HG03095 (cell line): ENCODE results near the gene PLIN4.
"Not testable (repeated sequence)": the region's sequence is repeated elsewhere in the genome, so short reads cannot be mapped to it uniquely, and the experiment has no call there.

Experiments used
- ATAC-seq: cut with Tn5 transposase; IDR thresholded peaks from one replicate; pipeline ENCODE4 v1.9.1; 2021; ENCODE audit warnings: moderate library complexity; ENCODE audit not compliant: unreplicated experiment

Gene PLIN4

GRCh38 chr19:4518345-4519171 lies at the start of gene PLIN4:
PLIN4 (minus strand) TSS chr19:4518486; CDS start chr19:4518272, 214 bp downstream.
- ATAC-seq = no peak

GRCh38 chr19:4567584-4568071 lies 49.3 kb upstream of the PLIN4 start:
- ATAC-seq = no peak

- no peak for ATAC-seq
Observed at GRCh38 chr19:4566402-4567051, 48.2 kb upstream of the PLIN4 start.

GRCh38 chr19:4563562-4563961 lies 45.3 kb upstream of the PLIN4 start:
- not testable (repeated sequence) for ATAC-seq

GRCh38 chr19:4562085-4562484 lies 43.8 kb upstream of the PLIN4 start:
- not testable (repeated sequence) for ATAC-seq

- ATAC-seq = no peak
Observed at GRCh38 chr19:4559569-4559968, 41.3 kb upstream of the PLIN4 start, which contains the start of gene SEMA6B. SEMA6B (minus strand) TSS chr19:4559684; CDS start chr19:4558457, 1,227 bp downstream.

GRCh38 chr19:4557971-4558941 lies 40.0 kb upstream of the PLIN4 start:
- ATAC-seq = no peak

GRCh38 chr19:4557144-4557970 lies 39.1 kb upstream of the PLIN4 start:
- no peak for ATAC-seq

- no peak for ATAC-seq
Observed at GRCh38 chr19:4556597-4557127, 38.4 kb upstream of the PLIN4 start.

GRCh38 chr19:4555657-4556561 lies 37.6 kb upstream of the PLIN4 start:
- ATAC-seq = no peak

- no peak for ATAC-seq
Observed at GRCh38 chr19:4554717-4555116, 36.4 kb upstream of the PLIN4 start.

- ATAC-seq = no peak
Observed at GRCh38 chr19:4553775-4554174, 35.5 kb upstream of the PLIN4 start.

- no peak for ATAC-seq
Observed at GRCh38 chr19:4553092-4553695, 34.9 kb upstream of the PLIN4 start.

- no peak for ATAC-seq
Observed at GRCh38 chr19:4552525-4552819, 34.2 kb upstream of the PLIN4 start.

- no peak for ATAC-seq
Observed at GRCh38 chr19:4550479-4551050, 32.3 kb upstream of the PLIN4 start.

- ATAC-seq = no peak
Observed at GRCh38 chr19:4550018-4550417, 31.7 kb upstream of the PLIN4 start.

- ATAC-seq = no peak
Observed at GRCh38 chr19:4548238-4548584, 29.9 kb upstream of the PLIN4 start.
